Dedifferentiated amniotic fluid mesenchymal stem cell (primary cell): ENCODE data around the gene LDB1.

ENCODE experiments used
- DNase-seq: peaks from one replicate; pipeline ENCODE4 v3.0.0-alpha.2; 2016; ENCODE audit errors: extremely low spot score

The LDB1 gene

DNA sequence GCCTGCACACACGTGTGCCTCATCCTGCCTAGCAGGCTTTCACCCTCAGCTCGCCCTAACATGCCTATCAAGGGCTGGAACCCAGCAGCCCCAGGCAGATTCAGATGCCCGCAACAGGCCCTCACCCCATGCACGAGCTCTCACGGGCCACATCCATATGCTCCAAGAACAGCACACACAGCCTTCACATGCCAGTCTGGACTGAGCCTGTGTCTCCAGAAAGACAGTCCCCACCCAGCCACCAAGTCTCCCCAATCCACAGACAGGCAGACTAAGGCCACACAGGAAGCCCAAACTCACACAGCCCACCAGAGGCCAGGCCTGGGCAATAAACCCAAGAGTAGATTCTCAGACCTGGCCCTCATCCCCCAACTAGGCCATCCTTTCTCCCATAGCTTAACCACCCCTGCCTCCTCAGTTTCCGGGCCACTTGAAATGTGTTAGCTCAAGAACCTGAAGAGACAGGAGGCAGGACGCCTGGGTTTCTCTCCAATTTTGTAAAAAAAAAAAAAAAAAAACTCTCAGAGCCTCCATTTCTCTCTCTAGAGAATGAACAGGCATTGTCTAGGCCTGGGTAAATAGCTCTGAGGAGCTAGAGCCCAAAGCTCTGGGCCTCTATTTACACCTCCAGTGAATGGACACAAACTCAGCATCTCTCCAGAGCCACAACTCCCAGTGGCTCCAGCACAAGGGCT is 6.8 kb downstream of the LDB1 start:
- no peak for DNase-seq

DNA sequence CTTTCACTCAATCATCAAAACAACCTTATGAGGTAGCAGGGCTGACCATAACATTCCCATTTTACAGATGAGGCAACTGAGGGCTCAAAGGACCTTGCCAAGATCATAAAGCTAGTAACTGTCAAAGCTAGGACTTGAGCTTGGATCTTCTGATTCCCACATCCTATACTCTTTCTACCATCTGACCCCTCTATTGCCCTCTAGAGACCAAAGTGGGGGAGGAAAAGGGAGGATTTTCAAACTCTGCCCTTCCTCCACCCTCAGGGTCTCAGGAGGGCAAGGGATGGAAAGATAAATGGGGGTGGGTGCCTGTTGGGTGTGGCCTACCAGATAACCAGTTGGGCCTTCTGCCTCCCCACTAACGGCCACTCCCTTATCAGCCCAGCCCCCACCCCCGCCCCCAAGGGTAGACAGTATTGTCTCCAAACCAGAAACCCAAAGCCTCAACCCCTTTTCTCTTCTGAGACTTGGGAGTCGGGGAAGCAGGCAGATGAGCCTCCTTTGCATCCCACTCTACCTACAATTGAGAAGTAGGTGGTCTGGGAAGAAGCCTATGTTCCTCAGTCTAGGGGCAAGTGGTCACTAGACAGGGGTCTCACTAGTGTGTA is 7.9 kb downstream of the LDB1 start:
- DNase-seq, result no peak

DNA sequence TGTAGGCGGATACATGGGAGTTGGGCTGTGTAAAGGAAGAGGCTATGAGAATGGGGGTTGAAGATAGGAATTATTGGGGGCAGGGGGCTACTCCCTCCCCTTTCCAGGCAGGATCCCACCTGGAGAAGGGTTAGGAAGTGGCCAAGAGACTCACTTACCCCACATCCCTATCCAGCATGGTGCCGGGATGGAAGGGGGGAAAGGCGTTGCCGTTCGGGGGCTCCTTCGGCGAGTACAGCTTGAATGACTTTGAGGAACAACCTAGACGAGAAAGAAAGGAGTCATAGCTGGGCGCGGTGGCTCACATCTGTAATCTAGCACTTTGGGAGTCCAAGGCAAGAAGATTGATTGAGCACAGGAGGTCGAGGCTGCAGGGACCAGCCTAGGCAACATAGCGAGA is 8.9 kb downstream of the LDB1 start:
- no peak for DNase-seq

DNA sequence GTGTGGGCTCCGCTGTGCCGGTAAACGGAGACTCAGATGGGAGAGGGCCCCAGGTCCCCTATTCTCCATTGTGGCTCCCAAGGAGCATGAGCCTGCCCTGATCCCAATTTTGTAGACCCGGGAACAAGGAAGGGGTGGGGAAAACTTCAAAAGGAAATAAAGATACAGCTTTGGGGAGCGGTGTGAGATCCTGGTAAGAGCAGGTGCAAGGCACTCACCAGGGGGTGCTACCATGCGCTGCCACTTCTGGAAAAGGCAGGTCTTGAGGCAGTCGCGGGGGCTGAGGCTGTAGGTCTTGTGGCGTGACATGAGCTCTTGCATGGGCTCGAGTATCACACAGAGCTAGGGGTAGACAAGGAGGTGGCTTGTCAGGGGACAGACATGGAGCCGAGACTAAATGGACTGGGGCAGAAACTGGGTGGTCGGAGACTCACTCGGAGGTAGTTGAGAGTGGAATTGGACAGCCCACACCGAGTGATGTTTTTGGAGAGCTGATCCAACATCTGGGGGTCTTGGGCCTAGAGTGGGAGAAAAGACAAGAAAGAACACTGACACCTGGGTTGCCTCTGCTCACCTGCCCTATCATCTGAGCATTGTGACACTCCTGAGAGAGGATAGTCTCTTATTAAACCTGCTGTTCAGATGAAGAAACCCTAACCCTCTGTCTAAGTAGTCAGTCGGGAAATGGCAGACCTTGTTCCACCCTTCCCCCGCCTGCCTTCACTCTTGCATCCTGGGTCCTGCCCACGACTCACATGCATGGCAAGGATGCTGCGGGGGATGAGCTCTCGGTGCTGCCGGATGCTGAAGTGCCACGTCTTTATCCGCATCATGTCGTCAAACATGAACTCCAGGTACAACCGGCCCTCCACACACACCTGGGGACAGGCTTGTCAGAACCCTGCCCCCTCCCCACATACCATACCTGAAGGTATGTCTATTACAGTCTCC is 10.7 kb downstream of the LDB1 start:
- DNase-seq, result no peak

DNA sequence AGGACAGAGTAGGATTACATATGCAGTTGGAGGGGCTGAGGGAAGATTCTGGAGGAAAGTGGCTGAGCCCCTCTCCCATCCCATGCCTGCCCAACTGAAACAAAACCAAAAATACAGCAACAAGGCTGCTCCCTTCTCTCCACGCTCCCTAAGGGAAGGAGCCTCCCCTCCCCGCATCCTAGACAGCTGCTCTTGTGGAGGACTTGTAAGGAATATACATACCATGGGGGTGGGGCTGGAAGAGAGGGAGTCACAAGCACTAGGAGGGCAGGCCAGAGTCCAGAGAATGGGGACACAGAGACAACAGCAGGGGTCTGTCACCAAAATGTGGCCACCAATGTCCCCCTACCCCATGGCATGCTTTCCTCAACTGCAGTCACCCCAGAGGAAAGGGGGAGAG is 13.2 kb downstream of the LDB1 start:
- no peak for DNase-seq

DNA sequence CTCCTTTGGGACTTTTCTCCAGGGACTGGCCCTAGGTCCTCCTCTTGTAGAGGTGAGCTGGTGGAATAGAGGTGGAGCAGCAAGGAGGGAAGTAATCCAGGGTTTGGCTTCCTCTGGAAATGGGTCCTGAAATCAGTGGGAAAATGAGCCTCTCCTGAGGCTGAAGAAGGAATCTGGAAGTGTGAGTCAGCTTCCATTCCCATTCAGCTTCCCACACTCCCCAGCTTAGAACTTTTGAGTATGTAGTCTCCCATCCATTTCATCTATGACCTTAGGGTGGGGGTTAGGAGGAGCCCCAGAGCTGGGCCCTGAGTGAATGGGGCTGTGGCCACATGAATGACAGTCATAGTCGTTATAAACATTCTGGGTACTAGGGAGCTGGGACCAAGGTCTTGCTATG is 17.7 kb downstream of the LDB1 start:
- DNase-seq, result no peak

DNA sequence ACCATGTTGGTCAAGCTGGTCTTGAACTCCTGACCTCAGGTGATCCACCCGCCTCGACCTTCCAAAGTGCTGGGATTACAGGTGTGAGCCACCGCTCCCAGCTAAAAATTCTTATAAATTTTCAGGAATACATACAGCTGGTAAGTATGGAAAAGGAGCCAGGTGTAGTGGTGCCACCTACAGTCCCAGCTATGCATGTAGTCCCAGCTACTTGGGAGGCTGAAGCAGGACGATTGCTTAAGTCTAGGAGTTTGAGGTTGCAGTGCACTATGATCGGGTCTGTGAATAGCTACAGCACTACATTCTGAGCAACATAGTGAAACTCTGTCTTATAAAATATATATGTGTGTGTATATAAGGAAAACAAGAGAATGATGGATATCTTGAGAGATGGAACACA is 19.0 kb downstream of the LDB1 start:
- no peak for DNase-seq

DNA sequence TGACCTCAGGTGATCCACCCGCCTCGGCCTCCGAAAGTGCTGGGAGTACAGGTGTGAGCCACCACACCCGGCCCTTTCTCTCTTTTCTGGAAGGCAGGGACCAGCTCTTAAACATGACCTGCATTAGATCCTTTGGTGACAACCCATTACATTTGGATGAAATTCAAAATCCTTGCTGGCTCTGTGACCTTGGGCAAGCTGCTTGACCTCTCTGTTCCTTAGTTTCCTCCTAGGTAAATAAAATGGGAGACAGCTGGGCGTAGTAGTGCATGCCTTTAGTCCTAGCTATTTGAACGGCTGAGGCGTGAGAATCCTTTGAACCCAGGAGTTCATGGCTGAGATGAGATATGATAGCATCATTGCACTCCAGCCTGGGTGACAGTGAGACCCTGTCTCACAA is 23.7 kb downstream of the LDB1 start:
- DNase-seq, result no peak

DNA sequence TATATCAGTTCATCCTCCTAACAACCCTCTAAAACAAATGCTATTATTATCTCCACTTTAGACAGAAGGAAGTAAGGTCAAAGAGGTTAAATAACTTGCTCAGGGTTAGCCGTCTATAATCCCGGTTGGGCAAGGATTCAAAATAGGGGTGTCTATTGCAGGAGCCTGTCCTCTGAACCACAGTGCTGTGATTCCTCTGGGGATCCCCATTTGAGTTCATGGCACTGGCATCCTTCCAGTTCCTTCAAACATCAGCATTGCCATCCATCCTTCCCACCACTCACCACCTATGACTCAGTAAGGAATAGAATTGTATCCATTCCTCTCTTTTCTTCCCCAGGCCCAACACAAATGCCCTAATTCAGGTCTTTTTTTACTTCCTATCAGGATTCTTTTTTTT is 29.4 kb downstream of the LDB1 start:
- DNase-seq, result no peak

DNA sequence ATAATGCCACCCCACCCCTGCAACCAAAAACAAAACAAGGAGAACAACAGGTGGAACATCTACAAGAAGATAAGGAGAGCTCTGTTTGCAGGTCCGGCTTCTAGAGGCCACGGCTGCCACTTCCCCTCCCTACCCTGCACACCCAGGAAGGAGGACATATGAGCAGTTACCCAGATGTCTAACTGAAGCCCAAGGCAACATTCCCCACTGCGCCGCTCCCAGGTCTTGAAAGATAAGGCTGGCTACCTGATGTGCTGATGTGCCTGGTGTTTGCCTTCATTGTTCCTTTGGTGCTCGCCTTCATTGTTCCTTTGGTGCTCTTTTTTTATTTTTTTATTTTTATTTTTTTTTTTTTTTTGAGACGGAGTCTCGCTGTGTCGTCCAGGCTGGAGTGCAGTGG is 34.0 kb downstream of the LDB1 start:
- no peak for DNase-seq

DNA sequence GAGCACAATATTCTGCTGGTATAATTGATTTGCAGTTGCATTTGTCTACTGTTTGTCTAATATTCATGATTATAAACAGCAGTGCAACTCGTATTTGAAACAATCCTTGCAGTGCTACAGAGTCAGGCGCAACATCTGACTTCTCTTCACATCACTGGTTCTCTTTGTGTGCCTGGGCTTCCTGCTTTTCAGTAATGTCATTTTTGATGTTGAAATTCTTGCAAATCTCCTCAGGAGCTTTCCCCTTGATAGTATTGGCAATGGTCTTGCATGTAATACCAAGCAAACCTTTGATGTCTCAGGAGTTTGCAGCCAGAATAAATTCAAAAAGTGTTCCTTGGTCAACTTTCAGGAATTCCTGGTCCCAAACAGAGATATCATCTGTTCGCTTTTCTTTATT is 34.8 kb downstream of the LDB1 start:
- no peak for DNase-seq

DNA sequence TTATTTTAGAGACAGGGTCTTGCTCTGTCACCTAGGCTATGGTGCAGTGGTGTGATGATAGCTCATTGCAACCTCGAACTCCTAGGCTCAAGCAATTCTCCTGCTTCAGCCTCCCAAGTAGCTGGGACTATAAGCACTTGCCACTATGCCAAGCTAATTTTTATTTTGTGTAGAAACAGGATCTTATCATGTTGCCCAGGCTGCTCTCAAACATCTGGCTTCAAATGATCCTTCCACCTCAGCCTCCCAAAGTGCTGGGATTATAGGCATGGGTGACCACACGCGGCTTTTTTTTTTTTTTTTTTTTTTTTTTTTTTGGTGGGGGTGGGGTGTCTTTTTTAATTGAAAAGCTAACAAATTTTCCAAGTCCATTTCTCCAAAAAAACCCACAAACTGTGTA is 36.6 kb downstream of the LDB1 start:
- no peak for DNase-seq

DNA sequence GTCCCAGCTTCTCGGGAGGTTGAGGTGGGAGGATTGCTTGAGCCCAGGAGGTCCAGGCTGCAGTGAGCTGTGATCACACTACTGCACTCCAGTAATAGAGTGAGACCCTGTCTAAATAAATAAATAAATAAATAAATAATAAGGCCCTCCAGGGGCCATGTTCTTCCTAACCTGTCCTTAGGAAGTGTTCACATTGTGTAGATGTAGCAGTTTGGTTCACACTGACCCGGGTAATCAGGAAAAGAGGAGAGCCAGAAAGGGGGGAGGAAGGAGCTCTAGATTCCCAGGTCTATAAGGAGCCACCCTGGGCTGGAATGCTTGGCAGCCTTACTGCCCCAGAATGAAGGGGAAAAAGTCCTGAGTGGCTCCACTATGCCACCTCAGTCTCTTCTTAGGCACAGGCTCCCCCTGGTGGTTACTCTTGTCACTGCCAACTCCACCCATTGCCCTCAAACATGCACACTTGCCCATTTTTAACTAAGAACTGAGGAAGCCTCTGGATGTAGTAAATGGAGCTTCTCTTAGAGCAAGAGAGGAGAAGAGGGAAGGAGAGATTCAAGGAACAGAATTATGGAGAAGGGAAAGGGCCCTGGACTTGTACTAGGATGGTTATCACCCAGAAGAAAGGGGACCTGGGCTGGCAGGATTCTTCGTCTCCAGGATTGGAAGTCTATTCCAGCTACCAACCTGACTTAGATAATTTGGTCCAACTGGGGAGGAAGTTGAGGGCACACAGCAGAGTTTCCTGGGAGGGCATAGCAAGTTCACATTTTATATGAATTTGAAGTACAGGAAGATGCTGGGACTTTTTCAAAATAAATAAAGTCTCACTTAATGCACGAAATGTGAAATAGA is 47.3 kb downstream of the LDB1 start:
- peak; percentile 84 for DNase-seq

DNA sequence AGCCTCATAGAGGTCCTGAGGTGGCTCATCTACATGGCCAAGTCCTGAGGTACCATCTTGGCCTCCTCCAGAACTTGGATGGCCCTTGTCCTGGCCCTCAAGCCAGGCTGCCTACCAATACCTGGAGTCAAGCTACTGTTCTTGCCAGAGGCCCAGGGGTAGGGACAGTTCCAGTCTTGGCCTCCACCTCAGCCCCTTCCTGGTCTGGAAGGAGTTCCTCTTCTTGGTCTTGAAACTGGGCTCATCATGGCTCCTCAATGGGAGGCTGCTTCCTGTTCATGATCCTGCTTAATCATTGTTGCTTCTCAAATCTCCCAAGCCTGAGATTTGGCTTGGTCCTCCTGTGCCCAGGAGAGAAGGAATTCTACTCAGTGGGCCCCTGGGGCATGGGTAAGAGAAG is 51.1 kb downstream of the LDB1 start:
- no peak for DNase-seq

DNA sequence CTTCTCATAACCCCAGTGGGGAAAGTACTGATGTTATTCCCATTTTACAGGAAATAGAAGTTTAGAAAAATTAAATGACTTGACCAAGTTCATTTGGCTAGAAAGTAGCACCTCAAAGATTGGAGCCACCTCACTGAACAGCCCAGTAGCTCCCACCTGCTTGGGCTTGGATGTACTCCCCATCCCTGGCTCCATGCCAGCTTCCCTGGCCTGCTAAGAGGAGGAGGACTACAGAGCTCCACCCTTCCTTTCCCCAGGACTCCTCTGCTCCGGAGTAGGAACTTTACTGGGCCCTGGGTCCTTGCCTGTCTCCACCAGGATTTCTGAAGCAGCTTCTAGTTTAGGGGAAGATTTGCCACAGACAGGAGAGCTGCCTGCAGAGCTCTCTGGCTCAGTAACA is 52.0 kb downstream of the LDB1 start:
- DNase-seq, result no peak

DNA sequence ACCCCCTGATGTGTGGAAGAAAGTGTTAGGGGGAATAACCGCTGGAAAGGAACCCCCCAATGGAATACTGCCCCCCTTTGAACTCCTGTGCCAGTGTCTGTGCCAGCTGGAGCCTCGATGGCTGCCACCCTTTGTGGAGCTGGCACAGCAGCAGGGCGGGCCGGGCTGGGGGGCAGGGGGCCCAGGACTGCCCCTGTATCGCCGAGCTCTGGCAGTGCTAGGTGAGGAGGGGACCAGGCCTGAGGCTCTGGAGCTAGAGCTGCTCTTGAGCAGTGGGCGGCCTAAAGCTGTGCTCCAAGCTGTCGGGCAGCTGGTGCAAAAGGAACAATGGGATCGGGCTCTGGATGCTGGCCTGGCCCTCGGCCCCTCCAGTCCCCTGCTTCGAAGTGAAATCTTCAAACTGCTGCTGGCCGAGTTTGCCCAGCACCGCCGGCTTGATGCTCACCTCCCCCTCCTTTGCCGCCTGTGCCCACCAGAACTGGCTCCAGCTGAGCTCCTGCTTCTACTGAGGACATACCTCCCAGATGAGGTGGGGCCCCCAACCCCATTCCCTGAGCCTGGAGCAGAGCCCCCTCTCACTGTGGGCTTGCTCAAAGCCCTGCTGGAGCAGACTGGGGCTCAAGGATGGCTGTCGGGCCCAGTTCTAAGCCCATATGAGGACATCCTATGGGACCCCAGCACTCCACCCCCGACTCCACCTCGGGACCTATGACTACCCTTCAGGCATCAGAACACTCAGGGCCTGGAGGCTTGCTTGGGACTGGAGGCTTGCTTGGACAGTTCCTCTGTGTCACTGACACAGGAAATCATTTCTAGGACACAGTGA is 52.9 kb downstream of the LDB1 start:
- no peak for DNase-seq

DNA sequence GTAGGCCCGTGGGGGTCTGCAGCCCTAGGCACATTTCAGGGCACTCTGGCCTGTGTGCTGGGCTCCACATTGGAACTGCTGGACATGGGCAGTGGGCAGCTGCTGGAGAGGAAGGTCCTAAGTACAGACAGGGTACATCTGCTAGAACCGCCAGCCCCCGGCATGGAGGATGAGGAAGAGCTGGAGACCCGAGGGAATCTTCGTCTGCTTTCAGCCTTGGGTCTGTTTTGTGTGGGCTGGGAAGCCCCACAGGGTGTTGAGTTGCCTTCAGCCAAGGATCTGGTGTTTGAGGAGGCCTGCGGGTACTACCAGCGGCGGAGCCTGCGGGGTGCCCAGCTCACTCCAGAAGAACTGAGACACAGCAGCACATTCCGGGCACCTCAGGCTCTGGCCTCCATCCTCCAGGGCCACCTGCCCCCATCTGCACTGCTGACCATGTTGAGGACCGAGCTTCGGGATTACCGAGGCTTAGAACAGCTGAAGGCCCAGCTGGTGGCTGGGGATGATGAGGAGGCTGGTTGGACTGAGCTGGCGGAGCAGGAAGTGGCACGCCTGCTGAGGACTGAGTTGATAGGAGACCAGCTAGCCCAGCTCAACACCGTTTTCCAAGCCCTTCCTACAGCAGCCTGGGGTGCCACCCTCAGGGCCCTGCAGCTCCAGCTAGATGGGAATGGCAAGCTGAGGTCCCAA is 53.6 kb downstream of the LDB1 start:
- no peak for DNase-seq

DNA sequence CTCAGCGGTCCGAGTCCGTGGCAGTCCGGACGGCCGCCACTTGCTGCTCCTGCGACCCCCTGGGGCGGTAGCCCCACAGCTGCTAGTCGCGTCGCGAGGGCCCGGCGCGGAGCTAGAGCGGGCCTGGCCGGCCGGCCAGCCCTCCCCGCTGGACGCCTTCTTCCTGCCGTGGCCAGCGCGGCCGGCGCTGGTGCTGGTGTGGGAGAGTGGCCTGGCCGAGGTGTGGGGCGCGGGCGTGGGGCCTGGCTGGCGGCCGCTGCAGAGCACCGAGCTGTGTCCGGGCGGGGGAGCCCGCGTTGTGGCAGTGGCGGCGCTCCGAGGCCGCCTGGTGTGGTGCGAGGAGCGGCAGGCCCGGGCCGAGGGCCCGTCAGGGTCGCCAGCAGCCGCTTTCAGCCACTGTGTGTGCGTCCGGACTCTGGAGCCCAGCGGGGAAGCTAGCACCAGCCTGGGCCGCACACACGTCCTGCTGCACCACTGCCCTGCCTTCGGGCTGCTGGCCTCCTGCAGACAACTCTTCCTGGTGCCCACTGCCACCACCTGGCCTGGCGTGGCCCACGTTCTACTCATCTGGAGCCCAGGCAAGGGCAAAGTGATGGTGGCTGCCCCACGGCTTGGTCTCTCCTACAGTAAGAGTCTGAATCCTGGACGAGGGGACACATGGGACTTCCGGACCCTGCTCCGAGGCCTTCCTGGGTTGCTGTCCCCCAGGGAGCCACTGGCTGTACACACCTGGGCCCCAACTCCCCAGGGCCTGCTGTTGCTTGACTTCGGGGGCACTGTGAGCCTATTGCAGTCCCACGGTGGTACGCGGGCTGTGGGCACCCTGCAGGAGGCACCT is 54.4 kb downstream of the LDB1 start:
- no peak for DNase-seq

DNA sequence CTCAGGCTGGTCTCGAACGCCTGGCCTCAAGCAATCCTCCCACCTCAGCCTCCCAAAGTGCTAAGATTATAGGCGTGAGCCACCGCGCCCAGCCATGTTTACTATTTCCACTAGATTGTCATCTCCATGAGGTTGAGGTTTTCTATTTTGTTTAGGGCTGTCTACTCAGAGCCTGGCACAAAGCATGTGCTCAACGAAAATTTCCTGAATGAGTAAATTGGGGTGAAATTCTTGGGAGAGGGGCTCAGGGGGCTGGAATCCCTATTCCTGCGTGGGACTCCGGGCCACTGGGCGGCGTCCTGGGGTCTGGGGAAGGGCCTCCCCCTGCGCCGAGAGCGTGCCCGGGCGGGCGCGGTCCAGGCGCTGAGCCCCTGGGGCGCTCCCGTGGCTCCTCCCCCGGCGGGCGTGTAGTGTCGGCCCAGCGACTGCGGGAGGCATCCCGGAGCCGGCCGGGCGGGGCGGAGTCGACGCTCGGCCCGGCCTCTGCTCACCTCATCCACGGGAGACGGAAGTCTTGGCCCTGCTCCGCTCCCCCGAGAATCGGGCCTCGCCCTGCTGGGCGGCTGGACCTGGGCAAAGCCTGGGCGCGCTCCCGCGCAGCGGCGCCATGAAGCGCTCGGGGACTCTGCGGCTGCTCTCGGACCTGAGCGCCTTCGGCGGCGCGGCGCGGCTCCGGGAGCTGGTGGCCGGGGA is 55.2 kb downstream of the LDB1 start, which contains the start of gene HPS6:
TSS of gene HPS6 (plus strand) at position 482 of the 693 bp plus-strand sequence. CDS start at position 608, 126 bp downstream.
- peak; percentile 82 for DNase-seq
